IPS-11a (cell line): ENCODE data around the gene TTBK2.

Source experiments
- H3K4me3 ChIP-seq: one replicate; pipeline ENCODE4 v1.5.1; 2013; ENCODE audit warnings: low read depth, low read length, control low read depth

TTBK2 gene

DNA sequence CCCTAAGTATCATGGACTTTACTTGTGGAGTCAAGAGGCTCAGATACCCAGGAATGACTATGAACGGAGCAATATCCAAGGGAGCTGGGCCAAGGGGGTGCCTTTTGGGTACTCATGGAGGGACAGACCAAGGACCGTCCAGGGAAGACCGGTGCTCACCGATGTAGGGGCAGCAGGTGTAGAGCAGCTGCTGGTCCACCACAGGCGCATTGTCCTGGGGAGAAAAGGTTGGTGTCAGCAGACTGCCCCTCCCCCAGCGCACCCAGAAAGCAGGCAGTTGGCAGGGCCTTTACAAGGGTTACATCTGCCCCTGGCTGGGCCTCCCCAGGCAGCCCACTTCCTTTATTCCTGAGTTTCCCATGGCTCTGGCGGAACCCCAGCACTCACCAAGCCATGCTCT is 191.2 kb downstream of the TTBK2 start:
- H3K4me3 ChIP-seq: no peak overlapping the region

GRCh38 chr15:42728972-42729371 is 191.6 kb downstream of the TTBK2 start:
- no peak overlapping the region for H3K4me3 ChIP-seq

- H3K4me3 ChIP-seq: no peak overlapping the region
Observed at GRCh38 chr15:42728560-42728959, 192.0 kb downstream of the TTBK2 start.

DNA sequence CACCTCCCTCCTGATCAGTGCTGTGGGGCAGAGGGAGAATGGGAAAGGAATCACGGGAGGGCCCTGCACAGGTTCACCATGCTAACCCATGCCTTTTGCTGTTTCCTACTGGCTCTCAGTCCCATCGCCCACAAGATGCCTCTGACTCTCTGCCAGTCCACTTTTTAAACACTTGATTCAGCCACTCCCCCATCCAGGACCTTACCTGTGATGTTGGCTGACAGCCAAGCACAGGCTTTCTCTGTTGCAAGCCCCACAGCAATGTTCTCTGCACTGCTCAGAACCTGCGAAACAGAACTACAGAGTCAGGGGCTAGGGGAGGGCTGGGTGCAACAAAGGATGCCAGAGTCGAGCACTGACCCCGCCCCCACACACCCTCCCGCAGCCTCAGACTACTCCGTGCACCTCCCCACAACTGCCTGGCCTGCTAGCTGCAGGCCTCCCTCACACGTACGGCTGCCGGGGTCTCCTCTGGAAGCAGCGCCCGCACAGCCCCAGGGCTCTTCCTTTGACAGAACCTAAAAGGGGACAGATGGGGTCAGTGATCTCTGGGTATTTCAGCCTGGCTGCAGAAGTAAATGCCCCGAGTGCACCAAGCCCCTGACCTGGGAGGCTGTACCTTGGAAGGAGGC is 192.7 kb downstream of the TTBK2 start:
- no peak overlapping the region for H3K4me3 ChIP-seq

GRCh38 chr15:42726114-42726513 is 194.5 kb downstream of the TTBK2 start:
- no peak overlapping the region for H3K4me3 ChIP-seq

- H3K4me3 ChIP-seq: no peak overlapping the region
Observed at GRCh38 chr15:42725331-42725903, 195.2 kb downstream of the TTBK2 start.

- no peak overlapping the region for H3K4me3 ChIP-seq
Observed at GRCh38 chr15:42724276-42724675, 196.3 kb downstream of the TTBK2 start.

DNA sequence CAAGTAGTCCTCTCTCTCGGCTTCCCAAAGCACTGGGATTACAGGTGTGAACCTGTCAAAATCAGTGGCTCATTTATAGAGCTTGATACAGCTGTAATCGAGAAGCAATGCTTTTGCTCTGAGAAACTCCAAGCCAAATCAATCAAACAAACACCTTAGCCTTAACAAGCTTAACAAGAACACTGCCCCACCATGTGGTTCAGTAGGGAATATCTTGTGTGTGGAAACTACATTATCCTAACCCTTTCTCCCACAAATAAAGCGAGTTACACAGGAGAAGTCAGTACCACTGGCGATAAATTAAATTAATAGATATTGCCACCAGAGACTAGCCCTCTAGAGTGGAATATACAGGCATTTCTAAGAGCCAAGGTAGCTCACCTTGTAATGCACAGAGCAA is 197.5 kb downstream of the TTBK2 start:
- no peak overlapping the region for H3K4me3 ChIP-seq

DNA sequence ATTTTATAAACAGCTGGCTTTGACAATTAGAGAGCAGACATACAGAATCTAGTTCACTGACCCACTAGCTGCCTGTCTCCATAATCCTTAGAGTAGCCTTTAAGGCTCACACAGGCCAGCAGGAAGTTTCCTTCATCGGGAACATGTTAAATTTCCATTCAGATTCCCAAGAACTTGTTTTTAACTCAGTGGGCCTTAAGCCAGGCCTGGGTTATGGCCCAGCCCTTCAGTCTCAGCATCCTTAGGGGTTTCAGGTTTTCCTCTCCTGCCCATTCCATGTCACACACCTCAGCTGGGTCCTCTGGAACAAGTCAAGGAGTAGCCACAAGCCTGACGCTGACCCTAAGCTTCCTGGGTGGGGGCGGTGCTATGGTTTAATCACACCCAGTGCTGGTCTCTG is 198.7 kb downstream of the TTBK2 start:
- no peak overlapping the region for H3K4me3 ChIP-seq

DNA sequence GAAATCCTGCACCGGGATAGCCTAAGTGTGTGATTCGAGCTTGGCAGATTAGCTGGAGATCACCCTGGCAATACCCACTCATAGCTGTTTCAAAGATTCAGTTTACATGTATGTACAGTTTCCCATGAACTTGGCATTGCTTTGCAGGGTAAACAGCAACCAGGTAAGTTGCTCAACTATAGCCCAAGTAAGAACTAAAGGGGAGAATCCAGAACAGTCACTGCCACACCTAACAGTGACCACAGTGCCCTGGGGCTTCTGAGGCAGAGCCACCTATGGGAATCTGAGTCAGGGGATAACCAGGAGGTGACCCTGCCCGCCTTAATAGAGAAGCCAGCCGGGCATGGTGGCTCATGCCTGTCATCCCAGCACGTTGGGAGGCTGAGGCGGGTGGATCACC is 199.6 kb downstream of the TTBK2 start:
- no peak overlapping the region for H3K4me3 ChIP-seq

- H3K4me3 ChIP-seq: no peak overlapping the region
Observed at GRCh38 chr15:42720071-42720470, 200.5 kb downstream of the TTBK2 start.

DNA sequence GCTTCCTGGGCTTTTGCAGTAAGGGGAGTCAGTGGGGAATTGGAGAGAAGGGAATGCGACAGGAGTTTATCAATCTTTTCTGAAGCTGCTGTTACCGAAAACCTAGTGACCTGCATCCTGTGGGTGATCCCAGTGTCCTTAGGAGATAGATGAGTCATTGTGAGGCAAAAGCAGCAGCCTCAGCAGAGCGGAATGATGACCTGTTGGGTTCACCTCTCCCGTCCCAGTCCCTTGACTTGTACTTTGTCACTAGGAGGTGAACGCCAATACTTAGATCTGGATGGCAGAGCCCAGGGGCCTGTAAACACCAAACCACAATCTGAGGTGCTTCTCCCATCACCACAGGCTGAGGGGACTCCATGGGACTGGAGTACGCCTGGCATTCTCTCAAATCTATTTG is 201.5 kb downstream of the TTBK2 start:
- no peak overlapping the region for H3K4me3 ChIP-seq

GRCh38 chr15:42716626-42717025 is 204.0 kb downstream of the TTBK2 start:
- H3K4me3 ChIP-seq: no peak overlapping the region

DNA sequence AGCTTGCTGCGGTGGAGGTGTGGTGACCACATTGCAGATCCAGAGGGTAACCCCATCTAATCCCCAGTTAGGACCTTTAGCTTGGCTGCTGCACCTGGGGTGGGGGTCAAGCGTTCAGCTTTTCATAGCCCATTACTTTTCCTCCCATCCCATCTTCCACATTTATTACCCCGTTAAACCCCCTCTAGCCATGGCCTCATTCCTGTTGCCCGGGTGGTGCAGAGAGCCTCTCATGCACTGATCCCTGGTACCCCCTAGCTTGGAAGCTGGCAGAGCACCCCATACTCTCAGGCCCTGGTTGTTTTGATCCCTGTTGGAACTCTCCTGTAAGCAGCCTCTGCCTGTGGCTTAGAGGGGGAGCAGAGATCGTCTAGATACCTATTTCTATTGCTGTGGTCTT is 204.5 kb downstream of the TTBK2 start:
- no peak overlapping the region for H3K4me3 ChIP-seq

DNA sequence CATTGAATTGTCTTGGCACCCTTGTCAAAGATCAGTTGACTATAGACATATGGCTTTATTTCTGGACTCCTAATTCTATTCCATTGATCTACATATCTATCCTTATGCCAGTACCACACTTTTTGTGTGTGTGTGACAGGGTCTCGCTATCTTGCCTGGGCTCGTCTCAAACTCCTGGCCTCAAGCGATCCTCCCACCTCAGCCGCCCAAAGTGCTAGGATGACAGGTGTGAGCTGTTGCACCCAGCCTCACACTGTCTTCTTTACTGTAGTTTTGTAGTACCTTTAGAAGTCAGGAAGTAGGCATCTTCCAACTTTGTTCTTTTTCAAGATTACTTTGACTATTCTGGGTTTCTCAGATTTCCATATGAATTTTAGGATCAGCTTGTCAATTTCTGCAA is 208.0 kb downstream of the TTBK2 start:
- no peak overlapping the region for H3K4me3 ChIP-seq

DNA sequence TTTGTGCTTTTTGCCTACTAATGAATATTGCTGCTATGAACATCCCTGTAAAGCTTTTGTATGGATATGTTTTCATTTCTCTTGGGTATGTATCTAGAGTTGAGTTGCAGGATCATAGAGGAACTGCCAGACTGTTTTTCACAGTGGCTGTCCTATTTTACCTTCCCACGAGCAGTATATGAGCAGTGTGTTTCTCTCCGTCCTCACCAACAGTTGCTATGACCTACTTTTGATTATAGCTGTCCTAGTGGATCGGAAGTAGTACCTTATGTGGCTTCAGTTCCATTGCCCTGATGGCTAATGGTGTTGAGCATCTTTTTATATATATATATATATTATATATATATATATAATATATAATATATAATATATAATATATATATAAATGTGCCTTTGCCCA is 208.8 kb downstream of the TTBK2 start:
- H3K4me3 ChIP-seq: no peak overlapping the region

DNA sequence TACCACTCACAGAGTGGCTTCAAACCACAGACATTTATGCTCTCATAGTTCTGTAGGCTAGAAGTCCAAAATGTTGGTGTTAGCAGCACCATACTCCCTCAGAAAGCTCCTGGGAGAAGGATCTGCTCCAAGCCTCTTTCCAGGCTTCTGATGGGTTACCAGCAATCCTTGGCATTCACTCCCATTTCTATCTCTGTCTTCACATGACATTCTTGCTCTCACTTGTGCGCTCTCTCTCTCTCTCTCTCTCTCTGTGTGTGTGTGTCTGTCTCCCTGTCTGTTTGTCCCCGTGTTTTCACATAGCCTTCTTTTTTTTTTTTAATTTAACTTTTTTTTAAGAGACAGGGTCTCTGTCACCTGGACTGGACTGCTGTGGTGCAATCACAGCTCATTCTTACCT is 209.9 kb downstream of the TTBK2 start:
- H3K4me3 ChIP-seq: no peak overlapping the region

- H3K4me3 ChIP-seq: no peak overlapping the region
Observed at GRCh38 chr15:42707873-42708544, 212.6 kb downstream of the TTBK2 start.

- H3K4me3 ChIP-seq: no peak overlapping the region
Observed at GRCh38 chr15:42707068-42707467, 213.5 kb downstream of the TTBK2 start.

- H3K4me3 ChIP-seq: no peak overlapping the region
Observed at GRCh38 chr15:42705336-42705735, 215.2 kb downstream of the TTBK2 start.

DNA sequence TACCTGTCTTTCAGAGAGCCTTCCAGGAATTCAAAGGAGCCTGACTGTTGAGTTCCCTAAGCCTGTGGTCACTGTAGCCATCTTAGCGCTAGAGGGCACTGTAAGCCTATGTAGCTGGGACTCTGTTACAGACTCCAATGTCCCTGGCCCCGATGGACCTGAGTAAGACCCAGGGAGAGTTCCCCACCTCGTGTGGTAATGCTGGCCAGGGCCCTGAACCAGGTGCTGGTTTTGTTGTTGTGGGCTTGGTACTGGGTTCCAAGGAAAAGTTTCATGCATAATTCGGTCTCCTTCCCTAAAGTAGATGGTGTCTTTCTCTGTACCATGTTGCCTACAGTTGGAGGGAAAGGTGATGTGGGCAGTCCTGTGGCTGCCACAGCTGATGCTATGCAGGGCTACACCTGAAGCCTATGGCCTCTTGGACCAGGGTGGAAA is 216.1 kb downstream of the TTBK2 start:
- H3K4me3 ChIP-seq: no peak overlapping the region

DNA sequence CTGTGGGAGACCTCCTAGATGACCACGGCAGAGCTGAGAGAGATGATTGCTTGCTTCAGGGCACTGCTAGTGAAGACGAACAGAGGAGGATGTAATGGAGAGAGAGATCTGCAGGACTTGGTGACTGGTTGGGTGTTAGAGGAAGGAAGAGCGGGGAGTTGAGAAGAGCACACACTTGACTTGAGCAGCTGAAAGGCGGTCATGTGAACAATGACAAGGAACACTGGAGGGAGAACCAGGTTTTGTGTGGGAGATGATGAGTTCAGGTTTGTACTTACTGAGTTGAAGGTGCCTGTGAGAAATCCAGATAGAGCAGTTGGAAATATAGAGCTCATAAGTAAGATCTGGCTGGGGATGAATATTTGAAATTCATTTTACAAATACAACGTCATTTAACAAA is 224.0 kb downstream of the TTBK2 start:
- H3K4me3 ChIP-seq: no peak overlapping the region
